Caco-2 (cell line): Measurements from ENCODE around the gene TEC. TPM values are rescaled to one million over a fixed set of nuclear protein-coding genes. Genes with fewer than 3 reads are reported as not detected.

ENCODE experiments used
- BruUV-seq: library from RNA; stranded (reverse); fragments of 400-500 nt; replicated peaks from 2 replicates; lab custom pipeline; 2021; lab: Mats Ljungman, UMichigan
- CTCF ChIA-PET: fragments of 300-600 bp; sonication (Branson Sonifier 250); formaldehyde crosslinking; loops from one replicate; lab custom pipeline; 2022; ENCODE audit warnings: antibody characterized with exemption; lab: Charles Lee
- POLR2A ChIA-PET: fragments of 300-600 bp; sonication (Branson Sonifier 250); formaldehyde crosslinking; loops from one replicate; lab custom pipeline; 2022; ENCODE audit warnings: antibody characterized with exemption; lab: Charles Lee
- DNase-seq, 2 experiments: peaks; one replicate each; pipeline versions ENCODE4 v3.0.0 to v3.0.0-alpha.2; 2020 to 2022
- H3K27me3 ChIP-seq: replicated peaks from 2 replicates; pipeline ENCODE4 v1.6.0; 2011; ENCODE audit warnings: low read length; ENCODE audit not compliant: control insufficient read depth, insufficient read depth
- H3K36me3 ChIP-seq: 2 replicates; pipeline ENCODE4 v1.5.1; 2011; ENCODE audit warnings: low read length; ENCODE audit not compliant: control insufficient read depth, insufficient read depth
- H3K4me1 ChIP-seq: fragments of 250-450 bp; sonication (Bioruptor Pico); 2 replicates; pipeline ENCODE4 v1.5.1; 2020; ENCODE audit warnings: mild to moderate bottlenecking
- H3K4me3 ChIP-seq: 2 replicates; pipeline ENCODE4 v1.5.1; 2011; ENCODE audit warnings: low read depth, mild to moderate bottlenecking, control low read depth, low read length
- H3K9me3 ChIP-seq: fragments of 250-450 bp; sonication (Bioruptor Pico); 2 replicates; pipeline ENCODE4 v1.5.1; 2020; ENCODE audit warnings: mild to moderate bottlenecking, moderate library complexity
- H3K27ac Mint-ChIP-seq: one replicate; pipeline ENCODE4 v1.8.0; 2022; ENCODE audit warnings: mixed read lengths; ENCODE audit not compliant: unreplicated experiment
- H3K27me3 Mint-ChIP-seq: one replicate; pipeline ENCODE4 v1.8.0; 2022; ENCODE audit warnings: mixed read lengths; ENCODE audit not compliant: insufficient read depth, unreplicated experiment
- H3K36me3 Mint-ChIP-seq: one replicate; pipeline ENCODE4 v1.8.0; 2022; ENCODE audit warnings: mild to moderate bottlenecking, mixed read lengths; ENCODE audit not compliant: insufficient read depth, unreplicated experiment
- H3K4me1 Mint-ChIP-seq: one replicate; pipeline ENCODE4 v1.8.0; 2022; ENCODE audit warnings: low read depth, mixed read lengths; ENCODE audit not compliant: unreplicated experiment
- H3K4me3 Mint-ChIP-seq: one replicate; pipeline ENCODE4 v1.8.0; 2022; ENCODE audit warnings: mild to moderate bottlenecking, moderate library complexity, mixed read lengths; ENCODE audit not compliant: unreplicated experiment
- H3K9me3 Mint-ChIP-seq: one replicate; pipeline ENCODE4 v1.8.0; 2022; ENCODE audit warnings: mixed read lengths; ENCODE audit not compliant: unreplicated experiment
- intact Hi-C: fragments of 100-400 bp; cut with micrococcal nuclease; formaldehyde crosslinking; loops from one replicate; pipeline ENCODE4 v1.10.0; 2022; ENCODE audit not compliant: unreplicated experiment
- total RNA-seq: library from RNA; stranded (reverse); gene quantifications from 2 replicates; pipeline ENCODE4 v1.2.3, GENCODE V29; 2022
- TF ChIP-seq, protein P1 (sequence below), 2 experiments: fragments of 200-600 bp in 1 of 2; IDR thresholded peaks; 1 replicate in 1 of 2; 2 replicates in 1 of 2; pipeline versions ENCODE4 v1.5.1 to v1.8.0; 2011 to 2022; ENCODE audit warnings: antibody characterized with exemption in 1 of 2, control low read depth in 1 of 2, inconsistent platforms in 1 of 2, low read depth in 1 of 2, low read length in 1 of 2, mild to moderate bottlenecking in 1 of 2, moderate library complexity in 1 of 2; ENCODE audit not compliant: insufficient read depth in 1 of 2, severe bottlenecking in 1 of 2, unreplicated experiment in 1 of 2

The TEC gene
- total RNA-seq, 1 experiment from 2014 or later = 2.0 TPM

DNA sequence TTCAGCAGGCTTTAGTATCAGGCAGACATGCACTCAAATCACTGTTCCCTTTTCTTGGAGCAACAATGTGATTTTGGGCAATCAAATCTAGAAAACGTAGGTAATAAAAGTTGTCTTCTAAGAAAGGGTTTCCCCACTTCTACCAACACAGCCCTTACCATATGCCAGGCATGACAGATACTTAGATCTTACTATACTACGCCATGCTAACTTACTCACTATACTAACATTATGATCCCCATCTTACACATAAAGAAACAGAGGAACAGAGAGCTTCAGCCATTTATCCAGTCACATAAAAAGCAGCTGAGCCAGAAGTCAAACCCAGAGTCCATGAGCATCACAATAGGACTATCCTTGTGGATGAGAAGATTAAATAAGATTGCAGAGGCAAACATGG lies 144.8 kb downstream of the TEC start:
- H3K36me3 Mint-ChIP-seq = peaks cover 8% of the 10 kb centered on the region
- Histone ChIP-seq H3K36me3 (no peaks in the 10 kb centered on the region), H3K9me3 (no peaks in the 10 kb centered on the region), H3K4me1 (peaks cover 38% of the 10 kb centered on the region), H3K27me3 (no peaks in the 10 kb centered on the region), H3K4me3 (no peak overlapping the region)
- no peak for DNase-seq
- no peaks in the 10 kb centered on the region for H3K27me3 Mint-ChIP-seq
- CTCF ChIA-PET = no interaction called here
- H3K27ac Mint-ChIP-seq = no peak overlapping the region
- H3K4me3 Mint-ChIP-seq = no peak overlapping the region
- no peaks in the 10 kb centered on the region for H3K9me3 Mint-ChIP-seq
- peaks cover 26% of the 10 kb centered on the region for H3K4me1 Mint-ChIP-seq
- no TSS peak for BruUV-seq
- POLR2A ChIA-PET = no interaction called here
- intact Hi-C loops = loop anchor here (5.0 kb wide), 2 partner anchors 53 to 142 kb away; partner anchors contain the start of gene TEC
- TF ChIP-seq, protein P1, sequence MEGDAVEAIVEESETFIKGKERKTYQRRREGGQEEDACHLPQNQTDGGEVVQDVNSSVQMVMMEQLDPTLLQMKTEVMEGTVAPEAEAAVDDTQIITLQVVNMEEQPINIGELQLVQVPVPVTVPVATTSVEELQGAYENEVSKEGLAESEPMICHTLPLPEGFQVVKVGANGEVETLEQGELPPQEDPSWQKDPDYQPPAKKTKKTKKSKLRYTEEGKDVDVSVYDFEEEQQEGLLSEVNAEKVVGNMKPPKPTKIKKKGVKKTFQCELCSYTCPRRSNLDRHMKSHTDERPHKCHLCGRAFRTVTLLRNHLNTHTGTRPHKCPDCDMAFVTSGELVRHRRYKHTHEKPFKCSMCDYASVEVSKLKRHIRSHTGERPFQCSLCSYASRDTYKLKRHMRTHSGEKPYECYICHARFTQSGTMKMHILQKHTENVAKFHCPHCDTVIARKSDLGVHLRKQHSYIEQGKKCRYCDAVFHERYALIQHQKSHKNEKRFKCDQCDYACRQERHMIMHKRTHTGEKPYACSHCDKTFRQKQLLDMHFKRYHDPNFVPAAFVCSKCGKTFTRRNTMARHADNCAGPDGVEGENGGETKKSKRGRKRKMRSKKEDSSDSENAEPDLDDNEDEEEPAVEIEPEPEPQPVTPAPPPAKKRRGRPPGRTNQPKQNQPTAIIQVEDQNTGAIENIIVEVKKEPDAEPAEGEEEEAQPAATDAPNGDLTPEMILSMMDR (IDR thresholded peaks at IDR 0.05; ENCODE audit: insufficient read depth in 1 of 2, low read depth in 1 of 2, low read length in 1 of 2, severe bottlenecking in 1 of 2, unreplicated experiment in 1 of 2) = no peak

DNA sequence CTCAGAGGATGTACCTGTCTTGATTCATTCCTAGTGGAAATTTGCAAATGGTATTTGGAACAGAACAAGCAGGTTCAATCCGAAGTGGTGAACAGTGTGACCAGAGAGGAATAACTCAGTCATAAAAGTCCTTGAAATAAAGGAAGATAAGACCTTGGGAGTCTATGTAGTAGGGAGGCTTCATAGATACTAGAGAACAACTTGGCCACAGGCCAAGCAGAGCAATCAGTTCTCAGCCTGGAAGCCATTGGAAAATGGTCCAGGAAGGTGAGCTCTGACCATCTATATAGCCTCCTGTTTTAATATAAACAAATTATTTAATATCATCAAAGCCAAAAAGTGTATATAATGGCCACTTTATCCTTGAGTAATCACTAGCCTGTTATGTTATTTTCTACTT lies 146.9 kb downstream of the TEC start:
- DNase-seq = no peak
- Mint-ChIP-seq H3K4me3 (no peak overlapping the region), H3K9me3 (peaks cover 9% of the 10 kb centered on the region), H3K4me1 (peaks cover 15% of the 10 kb centered on the region), H3K27ac (no peak overlapping the region), H3K36me3 (peaks cover 8% of the 10 kb centered on the region), H3K27me3 (no peaks in the 10 kb centered on the region)
- Histone ChIP-seq H3K4me3 (no peak overlapping the region), H3K9me3 (no peaks in the 10 kb centered on the region), H3K4me1 (peaks cover 17% of the 10 kb centered on the region), H3K27me3 (no peaks in the 10 kb centered on the region), H3K36me3 (no peaks in the 10 kb centered on the region)
- CTCF ChIA-PET = no interaction called here
- BruUV-seq = no TSS peak
- TF ChIP-seq, protein P1 (IDR thresholded peaks at IDR 0.05; ENCODE audit: insufficient read depth in 1 of 2, low read depth in 1 of 2, low read length in 1 of 2, severe bottlenecking in 1 of 2, unreplicated experiment in 1 of 2) = no peak
- POLR2A ChIA-PET = no interaction called here
- intact Hi-C loops = no loop called here

DNA sequence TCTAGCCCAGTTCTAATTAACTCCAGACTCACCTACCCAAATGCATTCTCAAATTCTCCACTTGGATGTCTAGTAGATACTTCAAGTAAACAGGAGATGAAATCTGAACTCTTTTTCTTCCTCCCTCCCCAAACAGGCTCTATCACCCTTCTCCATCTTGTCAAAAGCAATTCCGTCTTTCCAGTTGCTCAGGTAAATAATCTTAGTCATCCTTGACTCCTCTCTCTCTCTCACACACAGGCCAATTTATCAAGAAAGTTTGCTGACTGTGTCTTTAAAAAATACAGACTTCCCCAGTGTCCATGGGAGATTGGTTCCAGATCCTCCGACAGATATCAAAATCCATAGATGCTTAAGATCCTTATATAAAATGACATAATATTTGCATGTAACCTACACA lies 148.5 kb downstream of the TEC start:
- intact Hi-C loops = no loop called here
- no TSS peak for BruUV-seq
- no peak overlapping the region for H3K4me3 Mint-ChIP-seq
- H3K36me3 ChIP-seq = no peaks in the 10 kb centered on the region
- no peaks in the 10 kb centered on the region for H3K9me3 ChIP-seq
- H3K9me3 Mint-ChIP-seq = peaks cover 9% of the 10 kb centered on the region
- ChIA-PET POLR2A (no interaction called here), CTCF (no interaction called here)
- DNase-seq = no peak
- peaks cover 3% of the 10 kb centered on the region for H3K4me1 ChIP-seq
- TF ChIP-seq, protein P1 (IDR thresholded peaks at IDR 0.05; ENCODE audit: insufficient read depth in 1 of 2, low read depth in 1 of 2, low read length in 1 of 2, severe bottlenecking in 1 of 2, unreplicated experiment in 1 of 2) = no peak
- no peaks in the 10 kb centered on the region for H3K27me3 ChIP-seq
- peaks cover 6% of the 10 kb centered on the region for H3K4me1 Mint-ChIP-seq
- no peaks in the 10 kb centered on the region for H3K27me3 Mint-ChIP-seq
- no peaks in the 10 kb centered on the region for H3K36me3 Mint-ChIP-seq
- H3K27ac Mint-ChIP-seq = no peak overlapping the region
- H3K4me3 ChIP-seq = no peak overlapping the region
